HAP-1 (cell line): ENCODE measurements around the gene LSR.
"Not testable (repeated sequence)": the region's sequence is repeated elsewhere in the genome, so short reads cannot be mapped to it uniquely, and the experiment has no call there.

Experiments
- DNase-seq, 2 experiments: peaks; one replicate each; pipeline ENCODE4 v3.0.0-alpha.2; 2016 to 2020; ENCODE audit warnings: low spot score in 2 of 2
- H3K27me3 ChIP-seq: fragments of 250-450 bp; sonication (Bioruptor Pico); 2 replicates; pipeline ENCODE4 v1.5.1; 2020; ENCODE audit warnings: low read depth, mild to moderate bottlenecking, moderate library complexity
- H3K36me3 ChIP-seq: fragments of 250-450 bp; sonication (Bioruptor Pico); replicated peaks from 2 replicates; pipeline ENCODE4 v1.5.1; 2020; ENCODE audit warnings: mild to moderate bottlenecking
- H3K4me1 ChIP-seq: fragments of 250-450 bp; sonication (Bioruptor Pico); 2 replicates; pipeline ENCODE4 v1.5.1; 2020; ENCODE audit warnings: mild to moderate bottlenecking
- H3K4me3 ChIP-seq: fragments of 250-450 bp; sonication (Bioruptor Pico); 2 replicates; pipeline ENCODE4 v1.5.1; 2020; ENCODE audit warnings: mild to moderate bottlenecking, moderate library complexity
- H3K9me3 ChIP-seq: fragments of 250-450 bp; sonication (Bioruptor Pico); 2 replicates; pipeline ENCODE4 v1.5.1; 2020; ENCODE audit warnings: mild to moderate bottlenecking, moderate library complexity
- in situ Hi-C: fragments of 300-500 bp; cut with MboI; formaldehyde crosslinking; loops from 3 replicates; pipeline ENCODE4 v1.14.3; 2020; ENCODE audit warnings: low sequenced_read_pairs, inconsistent platforms, mixed read lengths

Gene LSR

GRCh38 chr19:35223862-35224505 is 24.8 kb upstream of the LSR start:
- in situ Hi-C loops, result no loop called here
- no peaks in the 10 kb centered on the region for H3K27me3 ChIP-seq
- no peaks in the 10 kb centered on the region for H3K9me3 ChIP-seq
- H3K4me3 ChIP-seq, result no peak overlapping the region
- no peaks in the 10 kb centered on the region for H3K36me3 ChIP-seq
- no peaks in the 10 kb centered on the region for H3K4me1 ChIP-seq
- DNase-seq, result no peak

GRCh38 chr19:35224681-35225571 is 23.9 kb upstream of the LSR start:
- H3K4me1 ChIP-seq, result peaks cover 4% of the 10 kb centered on the region; the same call in 1 of the 2 replicates
- no peaks in the 10 kb centered on the region for H3K36me3 ChIP-seq
- H3K9me3 ChIP-seq, result no peaks in the 10 kb centered on the region
- DNase-seq, result no peak
- in situ Hi-C loops, result no loop called here
- H3K27me3 ChIP-seq, result no peaks in the 10 kb centered on the region
- H3K4me3 ChIP-seq, result no peak overlapping the region

GRCh38 chr19:35225951-35226350 is 22.9 kb upstream of the LSR start:
- no peak for DNase-seq
- Histone ChIP-seq H3K27me3 (no peaks in the 10 kb centered on the region), H3K9me3 (no peaks in the 10 kb centered on the region), H3K36me3 (no peaks in the 10 kb centered on the region), H3K4me3 (no peak overlapping the region), H3K4me1 (peaks cover 7% of the 10 kb centered on the region)
- in situ Hi-C loops, result no loop called here

- Histone ChIP-seq H3K27me3 (no peaks in the 10 kb centered on the region), H3K4me1 (peaks cover 7% of the 10 kb centered on the region), H3K9me3 (no peaks in the 10 kb centered on the region), H3K36me3 (no peaks in the 10 kb centered on the region), H3K4me3 (no peak overlapping the region)
- no peak for DNase-seq
- in situ Hi-C loops, result no loop called here
Measured at GRCh38 chr19:35226748-35227147, 22.1 kb upstream of the LSR start.

- no peaks in the 10 kb centered on the region for H3K27me3 ChIP-seq
- no peaks in the 10 kb centered on the region for H3K36me3 ChIP-seq
- no peak for DNase-seq
- no peaks in the 10 kb centered on the region for H3K9me3 ChIP-seq
- no peak within 1 kb of the TSS for H3K4me3 ChIP-seq
- in situ Hi-C loops, result no loop called here
- H3K4me1 ChIP-seq, result peaks cover 7% of the 10 kb centered on the region
Measured at GRCh38 chr19:35228177-35228930, 20.4 kb upstream of the LSR start, which contains the start of gene FAM187B. TSS of gene FAM187B (minus strand) at chr19:35228739. CDS start at chr19:35228680, 59 bp downstream.

GRCh38 chr19:35229601-35230000 is 19.2 kb upstream of the LSR start:
- Histone ChIP-seq H3K4me3 (no peak overlapping the region), H3K9me3 (no peaks in the 10 kb centered on the region), H3K36me3 (no peaks in the 10 kb centered on the region), H3K4me1 (peaks cover 7% of the 10 kb centered on the region), H3K27me3 (no peaks in the 10 kb centered on the region)
- DNase-seq, result no peak
- in situ Hi-C loops, result no loop called here

- in situ Hi-C loops, result no loop called here
Measured at GRCh38 chr19:35231956-35232645, 16.7 kb upstream of the LSR start.

GRCh38 chr19:35232912-35233311 is 15.9 kb upstream of the LSR start:
- in situ Hi-C loops, result no loop called here
- no peaks in the 10 kb centered on the region for H3K9me3 ChIP-seq

More at GRCh38 chr19:35231956-35232645, 16.7 kb upstream of the LSR start:
- Histone ChIP-seq H3K4me3 (no peak overlapping the region), H3K27me3 (no peaks in the 10 kb centered on the region), H3K36me3 (no peaks in the 10 kb centered on the region), H3K9me3 (no peaks in the 10 kb centered on the region), H3K4me1 (peaks cover 7% of the 10 kb centered on the region)
- DNase-seq, result no peak

GRCh38 chr19:35236638-35237400 is 12.0 kb upstream of the LSR start:
- in situ Hi-C loops, result no loop called here
- DNase-seq, result no peak

More at GRCh38 chr19:35232912-35233311, 15.9 kb upstream of the LSR start:
- no peak for DNase-seq
- Histone ChIP-seq H3K27me3 (no peaks in the 10 kb centered on the region), H3K36me3 (no peaks in the 10 kb centered on the region), H3K4me1 (peaks cover 7% of the 10 kb centered on the region), H3K4me3 (no peak overlapping the region)

GRCh38 chr19:35239597-35239996 is 9.2 kb upstream of the LSR start:
- DNase-seq, H3K9me3 ChIP-seq, in situ Hi-C loops, H3K4me3 ChIP-seq, H3K27me3 ChIP-seq, H3K36me3 ChIP-seq, H3K4me1 ChIP-seq: not testable (repeated sequence)

More at GRCh38 chr19:35236638-35237400, 12.0 kb upstream of the LSR start:
- Histone ChIP-seq H3K9me3 (peaks cover 9% of the 10 kb centered on the region), H3K4me3 (no peak overlapping the region), H3K36me3 (no peaks in the 10 kb centered on the region), H3K27me3 (no peaks in the 10 kb centered on the region), H3K4me1 (0 out of 2 replicates have a peak, but pooled peaks cover 3% of the 10 kb centered on the region)

- H3K27me3 ChIP-seq, result no peaks in the 10 kb centered on the region
- DNase-seq, result no peak
- H3K4me1 ChIP-seq, result 0 out of 2 replicates have a peak, but pooled peaks cover 3% of the 10 kb centered on the region
- in situ Hi-C loops, result no loop called here
- H3K4me3 ChIP-seq, result no peak overlapping the region
- no peaks in the 10 kb centered on the region for H3K36me3 ChIP-seq
- peaks cover 9% of the 10 kb centered on the region for H3K9me3 ChIP-seq
Measured at GRCh38 chr19:35240327-35240726, 8.5 kb upstream of the LSR start.

- H3K9me3 ChIP-seq, result peaks cover 9% of the 10 kb centered on the region
Measured at GRCh38 chr19:35241417-35241816, 7.4 kb upstream of the LSR start.

More at GRCh38 chr19:35241417-35241816, 7.4 kb upstream of the LSR start:
- no peaks in the 10 kb centered on the region for H3K27me3 ChIP-seq
- no peaks in the 10 kb centered on the region for H3K36me3 ChIP-seq
- in situ Hi-C loops, result no loop called here
- 0 out of 2 replicates have a peak, but pooled peaks cover 3% of the 10 kb centered on the region for H3K4me1 ChIP-seq
- no peak for DNase-seq
- no peak overlapping the region for H3K4me3 ChIP-seq
